Stomach (tissue), 9 donors: ENCODE data around the gene NUDT2. TPM values are rescaled to one million over a fixed set of nuclear protein-coding genes. Genes with fewer than 3 reads are reported as not detected.

Experiments
- DNase-seq, 2 donors: peaks; one replicate each; pipeline versions ENCODE4 v3.0.0 to v3.0.0-alpha.2; 2013 to 2019
- H3K27ac ChIP-seq, 5 donors: fragments of 200-600 bp in 4 of 5; sonication (generic) in 4 of 5; one replicate each; pipeline ENCODE4 v1.5.1; 2013 to 2019; ENCODE audit warnings: mild to moderate bottlenecking in 1 of 5, moderate library complexity in 1 of 5
- H3K27me3 ChIP-seq, 3 donors: fragments of 200-600 bp; sonication (generic); one replicate each; pipeline ENCODE4 v1.5.1; 2017 to 2019; ENCODE audit warnings: mixed run types in 1 of 3
- H3K36me3 ChIP-seq, 4 donors: fragments of 200-600 bp; sonication (generic); 1 replicate in 3 of 4; 2 replicates in 1 of 4; pipeline ENCODE4 v1.5.1; 2016 to 2019
- H3K4me1 ChIP-seq, 4 donors: fragments of 200-600 bp; sonication (generic); one replicate each; pipeline ENCODE4 v1.5.1; 2016 to 2019
- H3K4me3 ChIP-seq, 4 donors: fragments of 200-600 bp; sonication (generic) in 3 of 4; one replicate each; pipeline ENCODE4 v1.5.1; 2016 to 2019; ENCODE audit warnings: mild to moderate bottlenecking in 1 of 4
- H3K9me3 ChIP-seq, 4 donors: fragments of 200-600 bp; sonication (generic); one replicate each; pipeline ENCODE4 v1.5.1; 2016 to 2019
- CTCF ChIP-seq, 7 experiments: fragments of 450-650 bp in 4 of 7; fragments of 200-600 bp in 3 of 7; sonication (generic) in 3 of 7; IDR thresholded peaks; one replicate each; pipeline ENCODE4 v1.5.1; 2016 to 2019; ENCODE audit warnings: antibody characterized with exemption in 7 of 7, control low read depth in 2 of 7, mild to moderate bottlenecking in 1 of 7
- EP300 ChIP-seq: sonication (generic); formaldehyde crosslinking; IDR thresholded peaks from one replicate; pipeline ENCODE4 v1.6.1; 2017; ENCODE audit warnings: antibody characterized with exemption
- POLR2A ChIP-seq, 4 donors: fragments of 450-650 bp; IDR thresholded peaks; one replicate each; pipeline ENCODE4 v1.6.1; 2016; ENCODE audit warnings: antibody characterized with exemption in 4 of 4, control low read depth in 2 of 4, mild to moderate bottlenecking in 1 of 4, moderate library complexity in 1 of 4
- POLR2AphosphoS5 ChIP-seq, 3 donors: sonication (generic); formaldehyde crosslinking; IDR thresholded peaks; one replicate each; pipeline ENCODE4 v1.6.1; 2016; ENCODE audit warnings: antibody characterized with exemption in 3 of 3
- WGBS, 5 donors: extraction: QIAGEN DNeasy Blood & Tissue Kit in 3 of 5; methylation state at CpG; one replicate each; pipeline versions ENCODE4 v1.1.5 to v1.1.7; 2013 to 2018; 5-methylcytosine and 5-hydroxymethylcytosine counted together
- intact Hi-C: fragments of 100-400 bp; cut with DNase I; formaldehyde crosslinking; loops from one replicate; pipeline ENCODE4 v1.15.1; 2023; ENCODE audit warnings: low total_unique reads
- polyA plus RNA-seq, 3 donors: library from polyadenylated mRNA; stranded (reverse); fragments of 200-250 nt; gene quantifications; one replicate each; pipeline ENCODE4 v1.2.3, GENCODE V29; 2013
- total RNA-seq, 5 donors: library from RNA; depleted of rRNA; stranded (reverse); fragments of >200 nt; gene quantifications; one replicate each; pipeline versions ENCODE4 v1.1.0 to v1.2.3, GENCODE V29; 2014 to 2016
- donor health status: healthy with polysubstance abuse.
- donor health status: Bipolar disorder and iron deficiency.
- donor health status: healthy.

The NUDT2 gene
- total and polyA plus RNA-seq, 8 donors, result 0.87 to 73.2 (median 23.1) TPM

DNA sequence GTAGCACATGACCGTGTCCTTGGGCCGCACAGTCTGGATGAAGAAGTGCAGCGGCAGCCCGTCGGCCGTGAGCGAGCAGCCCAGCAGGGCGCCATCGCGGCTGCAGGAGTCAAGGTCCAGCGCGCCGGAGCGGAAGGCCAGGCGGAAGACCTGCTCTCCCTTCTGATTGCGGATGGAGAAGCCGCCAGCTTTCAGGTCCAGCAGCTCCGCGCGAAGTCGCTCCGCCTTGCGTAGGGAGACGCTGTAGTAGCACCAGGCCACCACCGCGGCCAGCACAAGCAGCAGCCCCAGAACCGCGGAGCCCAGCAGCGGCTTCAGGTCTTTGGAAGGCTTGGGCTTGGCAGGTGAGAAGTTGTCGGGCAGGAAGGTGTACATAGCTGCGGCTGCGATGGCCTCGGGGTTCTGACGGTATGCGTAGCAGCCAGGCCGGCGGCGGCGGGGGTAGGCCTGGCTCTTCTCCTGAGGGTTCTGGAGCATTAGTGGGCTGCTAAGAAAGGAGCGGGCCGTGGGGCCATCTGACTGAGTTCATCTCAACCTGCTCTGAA lies 43.2 kb downstream of the NUDT2 start:
- no peak for TF ChIP-seq CTCF (IDR thresholded peaks at IDR 0.05)
- no peak for TF ChIP-seq EP300
- no peak for TF ChIP-seq POLR2AphosphoS5 (IDR thresholded peaks at IDR 0.05)
- TF ChIP-seq POLR2A (IDR thresholded peaks at IDR 0.05), result no peak
- Histone ChIP-seq H3K36me3 (peaks cover 26 to 57% (median 35%) of the 10 kb centered on the region in 4 donors), H3K9me3 (no peaks in the 10 kb centered on the region), H3K27me3 (peaks cover 0 to 11% (median 0%) of the 10 kb centered on the region in 3 donors), H3K27ac (no peak overlapping the region), H3K4me1 (peaks cover 18 to 59% (median 46%) of the 10 kb centered on the region in 4 donors), H3K4me3 (no peak overlapping the region)
- DNase-seq, result peak in 1 of 2 donors; percentile 61
- WGBS, 5 donors, result 73 to 85% (median 84%) methylated on average over 28 to 41 of the region's 41 CpGs
- intact Hi-C loops, result loop anchor here (5.0 to 10.0 kb wide), 2 partner anchors 35 to 188 kb away; no protein-coding TSS in a partner anchor

DNA sequence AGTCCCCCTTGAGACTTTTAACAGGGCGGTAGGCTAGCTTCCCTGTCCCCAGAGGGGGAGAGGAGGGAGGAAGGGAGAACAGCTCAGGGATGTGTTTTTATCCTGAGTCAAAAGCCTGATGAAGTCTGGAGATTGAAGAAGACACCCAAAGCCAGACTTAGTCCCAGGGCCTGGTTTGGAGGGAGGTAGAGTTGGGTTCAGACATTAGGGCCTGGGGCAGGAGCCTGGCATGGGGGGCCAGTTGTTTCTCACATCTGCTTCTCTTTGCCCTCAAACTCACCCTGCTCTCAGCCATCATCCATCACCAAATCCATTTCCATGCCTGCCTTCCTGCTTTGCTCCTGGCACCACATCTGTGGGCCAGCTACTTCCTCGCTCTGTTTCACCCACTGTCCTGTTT lies 44.4 kb downstream of the NUDT2 start:
- DNase-seq, result no peak
- Histone ChIP-seq H3K36me3 (peaks cover 26 to 44% (median 32%) of the 10 kb centered on the region in 4 donors), H3K27ac (peak overlapping the region in 3 of 5 donors; percentile 44 to 93 (median 85)), H3K4me3 (no peak overlapping the region), H3K27me3 (peaks cover 0 to 11% (median 0%) of the 10 kb centered on the region in 3 donors), H3K4me1 (peaks cover 21 to 66% (median 51%) of the 10 kb centered on the region in 4 donors), H3K9me3 (no peaks in the 10 kb centered on the region)
- intact Hi-C loops, result loop anchor here (5.0 to 10.0 kb wide), 2 partner anchors 36 to 189 kb away; no protein-coding TSS in a partner anchor
- WGBS, 5 donors, result 83 to 100% (median 93%) methylated on average over 2 of the region's 2 CpGs
- TF ChIP-seq CTCF (IDR thresholded peaks at IDR 0.05), result no peak
- TF ChIP-seq POLR2AphosphoS5 (IDR thresholded peaks at IDR 0.05), result no peak
- TF ChIP-seq EP300, result no peak
- TF ChIP-seq POLR2A (IDR thresholded peaks at IDR 0.05), result no peak

DNA sequence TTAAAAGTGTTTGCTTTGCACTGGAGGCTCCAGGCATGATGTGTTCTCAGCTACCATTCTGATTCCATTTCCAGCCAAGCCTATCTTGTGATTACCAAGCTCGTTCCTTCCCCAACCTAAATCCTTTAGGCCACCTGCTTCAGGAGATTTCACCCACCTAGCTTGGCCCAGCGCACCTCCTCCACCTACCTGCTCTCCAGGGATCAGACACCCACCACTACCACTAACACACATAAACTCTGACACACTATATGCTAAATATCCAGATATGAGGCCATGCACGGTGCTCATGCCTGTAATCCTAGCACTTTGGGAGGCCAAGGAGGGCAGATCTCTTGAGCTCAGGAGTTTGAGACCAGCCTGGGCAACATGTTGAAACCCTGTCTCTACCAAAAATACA lies 45.0 kb downstream of the NUDT2 start:
- no peak for TF ChIP-seq POLR2A (IDR thresholded peaks at IDR 0.05)
- no peak for TF ChIP-seq POLR2AphosphoS5 (IDR thresholded peaks at IDR 0.05)
- TF ChIP-seq CTCF (IDR thresholded peaks at IDR 0.05), result no peak
- WGBS, 5 donors, result 61 to 74% (median 66%) methylated on average over 3 of the region's 3 CpGs
- DNase-seq, result no peak
- Histone ChIP-seq H3K36me3 (peaks cover 26 to 39% (median 30%) of the 10 kb centered on the region in 4 donors), H3K27me3 (peaks cover 0 to 11% (median 0%) of the 10 kb centered on the region in 3 donors), H3K9me3 (no peaks in the 10 kb centered on the region), H3K4me1 (peaks cover 26 to 72% (median 55%) of the 10 kb centered on the region in 4 donors), H3K4me3 (no peak overlapping the region), H3K27ac (peak overlapping the region; percentile 44 to 93 (median 85))
- intact Hi-C loops, result loop anchor here (5.0 to 10.0 kb wide), 2 partner anchors 37 to 190 kb away; no protein-coding TSS in a partner anchor

GRCh38 chr9:34374905-34375552 lies 45.7 kb downstream of the NUDT2 start:
- Histone ChIP-seq H3K4me1 (peaks cover 32 to 76% (median 59%) of the 10 kb centered on the region in 4 donors), H3K36me3 (peaks cover 22 to 32% (median 27%) of the 10 kb centered on the region in 4 donors), H3K9me3 (no peaks in the 10 kb centered on the region), H3K4me3 (peak overlapping the region in 3 of 4 donors; percentile 73 to 81 (median 79)), H3K27ac (peak overlapping the region; percentile 85 to 93 (median 90)), H3K27me3 (peaks cover 0 to 11% (median 0%) of the 10 kb centered on the region in 3 donors)
- intact Hi-C loops, result loop anchor here (5.0 to 10.0 kb wide), 2 partner anchors 38 to 190 kb away; no protein-coding TSS in a partner anchor
- TF ChIP-seq CTCF (IDR thresholded peaks at IDR 0.05) (peak in 1 of 7 experiments; percentile 10), EP300 (no peak), POLR2AphosphoS5 (IDR thresholded peaks at IDR 0.05) (peak in 2 of 3 donors; percentile 79 to 83), POLR2A (IDR thresholded peaks at IDR 0.05) (peak in 1 of 4 donors; percentile 11)
- peak; percentile 73 to 83 for DNase-seq
- WGBS, 5 donors, result 18 to 41% (median 32%) methylated on average over 5 of the region's 5 CpGs
